ENCODE measurements around the gene ASS1. TPM values are rescaled to one million over a fixed set of nuclear protein-coding genes. Genes with fewer than 3 reads are reported as not detected.

ASS1 gene
- 47.2 and 359 TPM in 2 replicates for total RNA-seq (ENCODE audit: low replicate concordance)

GRCh38 chr9:130444565-130445221, at the start of gene ASS1:
Gene ASS1 (plus strand): TSS chr9:130444961. CDS start chr9:130452229, 7,268 bp downstream.

Other genes with a start within 250 kb of the ASS1 start
- gene HMCN2, start 179.2 kb upstream of the ASS1 start, total RNA-seq (ENCODE audit: low replicate concordance): under 0.01 TPM in 1 of 2 replicates, not detected in the other
- gene FUBP3, start 134.6 kb downstream of the ASS1 start, total RNA-seq (ENCODE audit: low replicate concordance): 40.6 and 41.9 TPM in 2 replicates
- not detected in 2 replicates for gene PRDM12, start 219.6 kb downstream of the ASS1 start, total RNA-seq (ENCODE audit: low replicate concordance)
- gene EXOSC2, start 248.8 kb downstream of the ASS1 start, total RNA-seq (ENCODE audit: low replicate concordance): 23.0 and 25.4 TPM in 2 replicates